NCI-H2107 treated with DMSO at 0.1 percent for 48 hours (cell line): ENCODE measurements around the gene GRK5.

Experiments
- DNase-seq: peaks from one replicate; lab custom pipeline; 2025; ENCODE audit not compliant: unreplicated experiment; lab: John Stamatoyannopoulos, UW

Gene GRK5

GRCh38 chr10:119415536-119416503, 208.4 kb downstream of the GRK5 start:
- no peak for DNase-seq

GRCh38 chr10:119416855-119417254, 209.5 kb downstream of the GRK5 start:
- peak; percentile 2 for DNase-seq

- no peak for DNase-seq
Measured at GRCh38 chr10:119417852-119418251, 210.5 kb downstream of the GRK5 start.

- DNase-seq, result no peak
Measured at GRCh38 chr10:119418362-119418761, 211.0 kb downstream of the GRK5 start.

GRCh38 chr10:119419931-119420330, 212.6 kb downstream of the GRK5 start:
- DNase-seq, result no peak

GRCh38 chr10:119420950-119421875, 213.8 kb downstream of the GRK5 start:
- no peak for DNase-seq

DNA sequence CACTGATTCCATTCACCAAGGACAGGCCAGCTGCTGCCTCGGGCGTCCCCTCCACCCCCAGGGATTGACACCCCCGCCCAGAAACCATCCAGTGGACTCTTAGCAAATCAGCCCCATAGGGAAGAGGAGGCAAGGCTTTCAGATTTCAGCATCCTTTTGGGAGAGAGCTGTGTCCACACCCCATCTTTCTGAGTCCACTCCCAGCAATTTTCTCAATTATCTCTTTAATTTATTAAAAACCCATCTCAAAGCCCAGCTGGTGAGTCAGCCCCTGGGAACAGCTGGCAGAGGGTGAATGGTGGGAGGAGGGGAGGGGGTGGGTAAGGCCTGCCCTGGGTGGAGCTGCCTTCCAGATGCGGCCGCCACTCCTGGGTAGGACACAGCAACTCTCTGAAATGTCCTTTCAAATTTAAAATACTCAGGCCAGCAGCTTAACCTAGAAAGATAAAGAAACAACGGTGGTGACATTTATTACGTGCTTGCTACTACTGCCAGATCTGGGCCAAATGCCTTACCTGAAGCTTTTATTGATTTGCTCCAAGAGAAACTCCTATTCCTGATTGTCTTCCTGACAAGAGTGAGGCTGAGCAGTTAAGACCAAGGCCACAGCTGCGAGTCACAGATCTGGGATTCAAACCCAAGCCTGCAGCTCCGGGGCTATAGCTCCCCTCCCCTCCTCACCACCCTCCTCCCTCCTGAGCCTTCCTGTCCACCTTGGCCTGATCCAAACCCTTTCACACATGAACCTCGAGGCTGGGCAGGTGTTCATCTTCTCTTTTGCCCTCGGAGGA, 214.7 kb downstream of the GRK5 start:
- DNase-seq, result no peak

DNA sequence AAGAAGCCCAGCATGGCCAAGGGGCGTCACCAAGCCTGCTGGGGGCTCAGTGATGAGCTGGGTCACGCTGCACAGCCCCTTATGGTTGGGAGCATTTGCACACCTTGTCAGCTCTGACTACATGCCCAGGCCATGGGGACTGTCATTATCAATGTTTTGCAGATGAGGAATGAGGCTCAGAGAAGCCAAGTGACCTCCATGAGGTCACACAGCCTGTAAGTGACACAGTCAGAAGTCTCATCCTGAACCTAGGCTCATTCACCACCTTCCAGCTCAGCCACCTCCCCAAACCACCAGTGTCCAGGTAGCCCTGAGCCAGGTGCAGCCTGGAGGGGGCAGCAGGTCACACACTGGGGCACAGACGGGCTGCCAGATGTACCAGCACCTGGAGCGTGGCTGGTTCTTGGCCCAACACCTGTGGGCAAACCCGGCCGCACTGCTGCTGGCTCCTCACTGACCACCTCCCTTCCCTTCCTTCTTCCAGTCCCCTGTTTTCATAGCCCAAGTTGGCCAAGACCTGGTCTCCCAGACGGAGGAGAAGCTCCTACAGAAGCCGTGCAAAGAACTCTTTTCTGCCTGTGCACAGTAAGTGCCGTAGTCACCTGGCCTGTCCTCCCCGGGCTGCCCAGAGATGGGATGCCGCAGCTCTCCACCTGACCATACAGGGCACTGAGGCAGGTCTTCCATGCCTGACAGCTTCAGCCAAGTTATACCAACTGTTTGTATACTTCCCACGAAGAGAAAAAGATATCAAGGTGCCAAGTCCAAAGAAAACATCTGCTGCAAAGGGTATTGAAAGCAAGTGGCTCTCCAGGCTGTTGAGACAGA, 215.5 kb downstream of the GRK5 start:
- DNase-seq, result no peak

DNA sequence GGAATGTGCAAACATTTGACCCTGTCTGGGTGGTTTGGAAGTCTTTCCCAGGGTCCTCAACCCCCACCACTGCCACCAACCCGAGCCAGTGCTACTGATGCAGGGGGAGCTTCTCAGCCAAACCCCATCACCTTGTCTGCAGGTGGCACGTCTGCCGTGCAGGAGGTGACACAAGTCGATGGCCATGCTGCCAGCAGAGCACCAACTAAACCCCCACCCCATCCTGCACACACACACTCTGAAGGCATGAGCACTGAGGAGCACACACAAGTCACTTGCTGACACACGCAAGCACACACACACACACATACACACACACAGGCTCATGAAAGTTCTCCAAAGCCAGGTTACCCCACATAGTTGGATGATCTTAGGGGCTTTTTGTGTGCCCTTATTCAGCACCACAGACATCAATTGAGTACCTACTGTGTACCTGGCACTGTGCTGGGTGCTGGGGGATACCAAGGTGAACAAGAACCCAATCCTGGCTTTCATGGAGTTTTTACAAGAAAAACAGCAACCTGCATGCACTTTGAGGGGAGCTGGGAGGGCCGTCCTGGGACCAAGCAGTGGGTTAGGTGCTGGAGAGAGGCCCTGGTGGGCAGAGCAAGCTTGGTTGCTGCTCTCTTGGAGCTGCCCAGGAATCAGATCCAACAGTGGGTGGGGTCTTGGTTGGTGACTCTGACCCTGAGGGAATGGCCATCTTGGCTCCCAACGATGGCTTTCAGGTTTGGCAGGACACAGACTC, 216.3 kb downstream of the GRK5 start:
- DNase-seq, result no peak

- no peak for DNase-seq
Measured at GRCh38 chr10:119424258-119424975, 217.0 kb downstream of the GRK5 start.

DNA sequence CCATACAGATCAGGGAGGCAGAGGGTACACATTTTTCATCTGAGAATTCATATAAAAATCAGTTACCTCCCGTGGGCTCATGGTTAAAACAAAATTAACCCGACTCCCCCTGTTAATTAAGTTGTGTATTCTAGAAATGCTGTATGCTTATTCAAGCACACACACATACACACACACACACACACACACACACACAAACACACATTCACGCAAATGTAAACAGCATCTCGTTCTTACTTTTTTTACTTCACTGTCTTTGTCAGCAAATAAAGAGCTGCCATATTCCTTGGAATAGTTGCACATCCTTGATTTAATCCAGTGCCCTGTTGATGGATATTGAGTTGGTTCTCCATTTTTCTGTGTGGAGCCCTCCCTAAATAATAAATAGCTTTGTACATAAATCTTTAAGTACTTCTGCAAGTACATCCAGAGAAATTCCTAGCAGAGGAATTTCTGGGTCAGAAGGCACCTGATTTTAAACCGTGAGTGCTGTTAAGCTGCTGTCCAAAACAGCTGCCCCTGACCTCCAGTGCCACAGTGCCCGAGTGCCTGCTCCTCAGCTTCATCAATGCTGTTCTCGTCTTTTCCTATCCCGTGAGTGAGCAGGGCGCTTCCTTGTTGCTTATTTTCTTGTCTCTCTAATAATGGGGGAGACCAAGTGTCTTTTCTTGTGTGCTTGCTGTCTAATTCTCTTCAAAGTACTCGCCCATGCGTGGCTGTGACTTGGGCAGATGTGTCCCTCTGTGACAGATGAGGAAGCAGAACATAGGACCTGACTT, 217.9 kb downstream of the GRK5 start:
- DNase-seq, result no peak

- DNase-seq, result no peak
Measured at GRCh38 chr10:119425881-119426170, 218.5 kb downstream of the GRK5 start.

DNA sequence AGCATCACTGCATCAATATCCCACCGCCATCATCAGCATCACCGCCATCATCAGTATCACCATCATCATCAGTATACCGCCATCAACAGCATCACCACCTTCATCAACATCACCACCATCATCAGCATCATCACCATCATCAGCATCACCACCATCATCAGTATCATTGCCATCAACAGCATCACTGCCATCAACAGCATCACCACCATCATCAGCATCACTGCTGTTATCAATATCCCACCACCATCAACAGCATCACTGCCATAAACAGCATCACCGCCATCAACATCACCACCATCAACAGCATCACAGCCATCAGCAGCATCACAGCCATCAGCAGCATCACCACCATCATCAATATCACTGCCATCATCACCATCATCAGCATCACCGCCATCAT, 219.3 kb downstream of the GRK5 start:
- no peak for DNase-seq

DNA sequence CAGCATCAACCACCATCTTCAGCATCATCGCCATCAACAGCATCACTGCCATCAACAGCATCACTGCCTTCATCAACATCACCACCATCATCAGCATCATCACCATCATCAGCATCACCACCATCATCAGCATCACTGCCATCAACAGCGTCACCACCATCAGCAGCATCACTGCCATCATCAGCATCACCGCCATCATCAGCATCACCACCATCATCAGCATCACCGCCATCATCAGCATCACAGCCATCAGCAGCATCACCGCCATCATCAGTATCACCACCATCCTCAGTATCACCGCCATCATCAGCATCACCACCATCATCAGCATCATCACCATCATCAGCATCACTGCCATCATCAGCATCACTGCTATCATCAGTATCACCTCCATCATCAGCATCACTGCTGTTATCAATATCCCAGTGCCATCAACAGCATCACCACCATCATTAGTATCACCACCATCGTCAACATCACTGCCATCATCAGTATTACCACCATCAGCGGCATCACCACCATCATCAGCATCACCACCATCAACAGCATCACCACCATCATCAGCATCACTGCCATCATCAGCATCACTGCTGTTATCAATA, 220.0 kb downstream of the GRK5 start:
- DNase-seq, result no peak

GRCh38 chr10:119428789-119429188, 221.4 kb downstream of the GRK5 start:
- DNase-seq, result no peak

DNA sequence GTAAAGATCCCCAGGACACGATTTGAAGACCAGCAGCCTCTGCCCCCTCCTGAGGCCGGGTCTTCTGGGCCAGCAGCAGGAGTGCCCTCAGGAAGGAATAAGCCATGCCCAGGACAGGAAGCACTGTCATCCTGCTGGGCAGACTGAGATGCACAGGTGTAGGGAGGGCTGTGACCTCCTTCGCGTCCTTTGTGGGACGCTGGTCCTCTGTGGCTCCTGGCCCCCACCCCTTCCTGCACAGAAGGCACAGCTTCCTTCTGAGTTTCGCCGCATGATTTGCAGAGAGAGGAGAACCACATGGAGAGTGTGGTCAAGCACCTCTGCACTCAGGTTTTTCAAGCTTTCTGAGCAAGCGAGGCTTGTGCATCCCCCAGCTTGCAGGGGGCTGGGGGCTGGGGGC, 222.4 kb downstream of the GRK5 start:
- no peak for DNase-seq

DNA sequence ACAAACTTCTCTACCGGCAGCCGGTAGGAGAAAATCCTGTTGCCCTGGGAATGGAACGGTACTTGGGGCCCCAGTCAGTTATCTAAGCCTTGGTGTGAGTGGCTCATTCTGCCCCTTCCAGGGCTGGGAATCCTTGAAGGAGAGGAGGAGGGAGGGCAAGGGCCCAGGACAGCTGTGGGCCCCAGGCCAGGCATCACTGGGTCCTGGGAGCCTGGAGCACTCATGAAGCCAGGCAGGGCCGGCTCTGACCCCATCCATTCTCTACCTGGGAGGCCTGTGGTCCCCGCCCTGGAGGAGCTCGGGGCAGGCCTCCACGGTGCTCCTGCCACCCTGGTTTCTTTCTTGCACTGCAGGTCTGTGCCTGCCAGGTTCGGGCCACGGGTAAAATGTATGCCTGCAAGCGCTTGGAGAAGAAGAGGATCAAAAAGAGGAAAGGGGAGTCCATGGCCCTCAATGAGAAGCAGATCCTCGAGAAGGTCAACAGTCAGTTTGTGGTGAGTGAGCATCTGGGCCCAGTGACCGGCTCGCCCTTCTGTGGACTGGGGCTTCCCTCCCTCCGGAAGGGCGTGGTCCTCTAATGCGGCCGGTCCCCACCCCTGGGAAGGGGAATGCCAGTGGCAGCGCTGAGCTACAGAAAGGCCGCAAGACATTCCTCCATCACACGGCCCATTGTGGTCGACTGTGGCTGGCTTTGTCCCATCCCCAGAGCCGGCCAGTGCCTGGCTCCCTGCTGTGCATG, 223.8 kb downstream of the GRK5 start:
- no peak for DNase-seq
